Metanephros (tissue), 1 donor: ENCODE measurements around the gene UBE2O. TPM values are rescaled to one million over a fixed set of nuclear protein-coding genes. Genes with fewer than 3 reads are reported as not detected.

Experiments
- total RNA-seq: library from RNA; depleted of rRNA; stranded (reverse); fragments of >200 nt; gene quantifications from one replicate; pipeline ENCODE4 v1.2.3, GENCODE V29; 2014

UBE2O gene
- 30.9 TPM for total RNA-seq

GRCh38 chr17:76452660-76453430, at the start of gene UBE2O:
TSS of gene UBE2O (minus strand) at chr17:76453152. CDS start at chr17:76453141, 11 bp downstream.

GRCh38 chr17:76501018-76501826, 48.3 kb upstream of the UBE2O start, which contains the start of gene RHBDF2:
TSS of gene RHBDF2 (minus strand) at chr17:76501423. CDS start at chr17:76481524, 19,899 bp downstream.

DNA sequence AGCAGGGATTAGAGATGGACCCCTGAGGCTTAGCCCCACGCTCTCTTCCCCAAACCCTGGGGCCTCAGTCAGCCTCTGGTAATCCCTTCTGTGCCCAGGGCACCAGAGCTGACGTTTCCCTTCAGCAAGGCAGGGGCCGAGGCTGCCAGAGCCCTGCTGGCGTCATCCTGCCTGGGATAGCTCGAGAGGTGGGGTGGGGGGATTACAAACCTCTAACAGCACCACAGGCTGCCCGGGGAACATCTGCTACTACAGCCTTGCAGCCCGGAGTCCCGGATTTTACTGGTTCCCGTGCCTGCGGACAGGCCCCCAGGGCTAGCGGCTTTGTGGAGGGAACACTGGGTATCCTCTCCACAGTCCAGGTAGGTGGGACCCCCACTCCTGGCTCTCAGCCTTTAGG, 14.4 kb upstream of the UBE2O start, which contains the start of gene AANAT:
TSS of gene AANAT (plus strand) at position 238 of the 400 bp plus-strand sequence. CDS start 1,144 bp downstream, outside the sequence.

GRCh38 chr17:76384222-76384986, 68.5 kb downstream of the UBE2O start, which contains the start of gene SPHK1:
TSS of gene SPHK1 (plus strand) at chr17:76384609. CDS start at chr17:76385645, 1,036 bp downstream.

GRCh38 chr17:76353599-76354316, 99.2 kb downstream of the UBE2O start, which contains the start of gene PRPSAP1:
TSS of gene PRPSAP1 (minus strand) at chr17:76353916. CDS start at chr17:76353703, 213 bp downstream.

Other genes with a start within 250 kb of the UBE2O start
- gene RNF157, start 212.7 kb downstream of the UBE2O start, total RNA-seq: 13.4 TPM
- 15.1 TPM for gene UBALD2, start 187.8 kb downstream of the UBE2O start, total RNA-seq
- 4.3 TPM for gene QRICH2, start 144.9 kb downstream of the UBE2O start, total RNA-seq
- 52.8 TPM for gene PRPSAP1, start 99.2 kb downstream of the UBE2O start, total RNA-seq
- gene SPHK1, start 68.5 kb downstream of the UBE2O start, total RNA-seq: 3.4 TPM
- 0.41 TPM for gene AANAT, start 14.5 kb upstream of the UBE2O start, total RNA-seq
- 12.9 TPM for gene RHBDF2, start 48.3 kb upstream of the UBE2O start, total RNA-seq
- gene CYGB, start 84.6 kb upstream of the UBE2O start, total RNA-seq: 18.4 TPM
- 4.6 TPM for gene PRCD, start 86.9 kb upstream of the UBE2O start, total RNA-seq
- gene ST6GALNAC2, start 132.7 kb upstream of the UBE2O start, total RNA-seq: 6.9 TPM
- gene ST6GALNAC1, start 190.6 kb upstream of the UBE2O start, total RNA-seq: 0.12 TPM